Measurements from ENCODE around the gene EPG5. TPM values are rescaled to one million over a fixed set of nuclear protein-coding genes. Genes with fewer than 3 reads are reported as not detected.

EPG5 gene
- total and polyA plus RNA-seq, 2 of the 4 experiments (the other 2 are of a cell fraction) = 37.3 to 114 TPM

DNA sequence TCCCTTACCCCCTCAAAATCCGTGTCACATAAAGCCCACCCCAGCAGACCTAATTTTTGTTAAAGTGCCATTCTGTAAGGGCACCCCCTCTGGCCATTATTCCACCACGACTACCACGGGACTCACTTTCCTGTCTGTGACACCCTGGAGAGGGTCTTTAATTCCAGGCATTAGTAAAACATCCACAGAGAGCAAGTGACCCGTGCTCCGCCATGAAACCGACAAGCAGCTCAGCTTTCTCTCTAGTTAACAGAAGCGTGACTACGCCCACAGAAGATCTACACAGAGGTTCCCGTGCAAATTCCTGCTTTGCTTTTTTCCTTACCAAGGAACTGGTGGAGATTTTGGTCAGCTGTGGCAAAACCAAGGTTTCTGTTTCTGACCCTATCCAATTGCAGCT lies 137.3 kb downstream of the EPG5 start:
- WGBS, 2 experiments (ENCODE audit: extremely low coverage in 2 of 2, insufficient read length in 1 of 2) = 67% methylated on average over 1 of the region's 9 CpGs; no CpG with 5 or more reads in 1 of the 2 experiments
- DNase-seq = no peak
- H2BK15ac ChIP-seq (ENCODE audit: low read depth, low read length) = peak overlapping the region; percentile 97; the same call in 1 of the 3 replicates
- H3K27me3 ChIP-seq (ENCODE audit: control insufficient read depth, insufficient read depth, low read length) = no peaks in the 10 kb centered on the region
- no TSS peak for BruUV-seq (replicated peaks)
- peak overlapping the region; percentile 99 for H3K4ac ChIP-seq (ENCODE audit: low read depth, low read length)
- no peaks in the 10 kb centered on the region for H3K9me3 ChIP-seq (ENCODE audit: control insufficient read depth, insufficient read depth, low read length)
- H3K36me3 ChIP-seq (ENCODE audit: control insufficient read depth, insufficient read depth, low read length) = no peaks in the 10 kb centered on the region
- no peak overlapping the region for H3K4me2 ChIP-seq (ENCODE audit: low read depth, low read length)
- H3K27ac ChIP-seq (ENCODE audit: insufficient read depth, low read length) = no peak overlapping the region
- peak overlapping the region; percentile 50; the same call in 1 of the 2 replicates for H3K14ac ChIP-seq (replicated peaks; ENCODE audit: low read depth, low read length)
- ATAC-seq (ENCODE audit: low read depth) = no peak
- peak overlapping the region; percentile 99 for H2BK120ac ChIP-seq (ENCODE audit: low read depth, low read length)
- peak overlapping the region; percentile 98 for H2BK5ac ChIP-seq (ENCODE audit: low read depth, low read length, poor library complexity, severe bottlenecking)
- peaks cover 38% of the 10 kb centered on the region for H3K9me1 ChIP-seq (ENCODE audit: insufficient read depth, low read length)
- peak overlapping the region; percentile 76 for H2AFZ ChIP-seq (replicated peaks; ENCODE audit: low read length, poor library complexity)
- peak overlapping the region; percentile 99 for H2BK20ac ChIP-seq (ENCODE audit: low read depth, low read length)
- peak overlapping the region; percentile 98 for H4K91ac ChIP-seq (ENCODE audit: insufficient read depth, low read depth, low read length)
- H2AK9ac ChIP-seq (replicated peaks; ENCODE audit: low read depth, low read length, poor library complexity) = peak overlapping the region; percentile 92
- H3K18ac ChIP-seq (ENCODE audit: low read depth, low read length) = no peak overlapping the region
- dilution Hi-C loops (cut with HindIII; ENCODE audit: low sequenced_read_pairs, unreplicated experiment) = no loop called here
- in situ Hi-C loops (cut with MboI; ENCODE audit: low sequenced_read_pairs) = no loop called here
- peaks cover 0 to 16% of the 10 kb centered on the region in 2 experiments; a peak in 2 of 4 replicates for H3K79me1 ChIP-seq (ENCODE audit: low read depth in 1 of 2, low read length in 2 of 2)
- peak overlapping the region; percentile 53; the same call in 1 of the 2 replicates for H4K5ac ChIP-seq (ENCODE audit: low read depth, low read length)
- no peaks in the 10 kb centered on the region for H4K20me1 ChIP-seq (ENCODE audit: insufficient read depth, low read length)
- intact Hi-C loops (cut with micrococcal nuclease) = no loop called here
- TF ChIP-seq, protein P1, sequence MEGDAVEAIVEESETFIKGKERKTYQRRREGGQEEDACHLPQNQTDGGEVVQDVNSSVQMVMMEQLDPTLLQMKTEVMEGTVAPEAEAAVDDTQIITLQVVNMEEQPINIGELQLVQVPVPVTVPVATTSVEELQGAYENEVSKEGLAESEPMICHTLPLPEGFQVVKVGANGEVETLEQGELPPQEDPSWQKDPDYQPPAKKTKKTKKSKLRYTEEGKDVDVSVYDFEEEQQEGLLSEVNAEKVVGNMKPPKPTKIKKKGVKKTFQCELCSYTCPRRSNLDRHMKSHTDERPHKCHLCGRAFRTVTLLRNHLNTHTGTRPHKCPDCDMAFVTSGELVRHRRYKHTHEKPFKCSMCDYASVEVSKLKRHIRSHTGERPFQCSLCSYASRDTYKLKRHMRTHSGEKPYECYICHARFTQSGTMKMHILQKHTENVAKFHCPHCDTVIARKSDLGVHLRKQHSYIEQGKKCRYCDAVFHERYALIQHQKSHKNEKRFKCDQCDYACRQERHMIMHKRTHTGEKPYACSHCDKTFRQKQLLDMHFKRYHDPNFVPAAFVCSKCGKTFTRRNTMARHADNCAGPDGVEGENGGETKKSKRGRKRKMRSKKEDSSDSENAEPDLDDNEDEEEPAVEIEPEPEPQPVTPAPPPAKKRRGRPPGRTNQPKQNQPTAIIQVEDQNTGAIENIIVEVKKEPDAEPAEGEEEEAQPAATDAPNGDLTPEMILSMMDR (conservative IDR thresholded peaks at IDR 0.05; ENCODE audit: low read depth, low read length) = no peak
- TF ChIP-seq, protein P2, sequence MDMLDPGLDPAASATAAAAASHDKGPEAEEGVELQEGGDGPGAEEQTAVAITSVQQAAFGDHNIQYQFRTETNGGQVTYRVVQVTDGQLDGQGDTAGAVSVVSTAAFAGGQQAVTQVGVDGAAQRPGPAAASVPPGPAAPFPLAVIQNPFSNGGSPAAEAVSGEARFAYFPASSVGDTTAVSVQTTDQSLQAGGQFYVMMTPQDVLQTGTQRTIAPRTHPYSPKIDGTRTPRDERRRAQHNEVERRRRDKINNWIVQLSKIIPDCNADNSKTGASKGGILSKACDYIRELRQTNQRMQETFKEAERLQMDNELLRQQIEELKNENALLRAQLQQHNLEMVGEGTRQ (IDR thresholded peaks at IDR 0.05; ENCODE audit: low read depth, low read length) = no peak
- no peak for TF ChIP-seq POLR2A (IDR thresholded peaks at IDR 0.05; ENCODE audit: low read depth, low read length)
- TF ChIP-seq MAZ (IDR thresholded peaks at IDR 0.05; ENCODE audit: borderline replicate concordance, low read depth, low read length) = no peak
- TF ChIP-seq RAD21 (IDR thresholded peaks at IDR 0.05; ENCODE audit: low read length) = no peak
- no peak for TF ChIP-seq NFE2L2 (IDR thresholded peaks at IDR 0.05; ENCODE audit: low read depth, low read length)
- no peak for TF ChIP-seq CEBPB (IDR thresholded peaks at IDR 0.05; ENCODE audit: low read depth, low read length)
- H4K8ac ChIP-seq (ENCODE audit: low read depth in 2 of 2, low read length in 2 of 2) = peak overlapping the region; percentile 7 to 99; a peak in 3 of 4 replicates
- no peak overlapping the region for H3K4me3 ChIP-seq (ENCODE audit: insufficient read depth, low read depth, low read length)
- no peak overlapping the region for H3K23ac ChIP-seq (ENCODE audit: low read depth, low read length)
- peak overlapping the region; percentile 100 for H2AK5ac ChIP-seq (ENCODE audit: low read depth, low read length)
- peaks cover 23% of the 10 kb centered on the region for H3K4me1 ChIP-seq (ENCODE audit: control insufficient read depth, insufficient read depth, low read length)
- POLR2A ChIA-PET (ENCODE audit: unreplicated experiment) = no interaction called here
- CTCF ChIA-PET = interaction anchor here (0.7 to 0.9 kb wide), 2 partner anchors 21 to 55 kb away, joined by 3 to 4 read pairs; no protein-coding TSS in a partner anchor
- H3K56ac ChIP-seq (ENCODE audit: extremely low read depth, insufficient read depth, low read length) = no peak overlapping the region
- no peak overlapping the region for H3K9ac ChIP-seq (ENCODE audit: low read depth, low read length)

All from IMR-90 (cell line).